Measurements from ENCODE around the gene TNIP1.

DNA sequence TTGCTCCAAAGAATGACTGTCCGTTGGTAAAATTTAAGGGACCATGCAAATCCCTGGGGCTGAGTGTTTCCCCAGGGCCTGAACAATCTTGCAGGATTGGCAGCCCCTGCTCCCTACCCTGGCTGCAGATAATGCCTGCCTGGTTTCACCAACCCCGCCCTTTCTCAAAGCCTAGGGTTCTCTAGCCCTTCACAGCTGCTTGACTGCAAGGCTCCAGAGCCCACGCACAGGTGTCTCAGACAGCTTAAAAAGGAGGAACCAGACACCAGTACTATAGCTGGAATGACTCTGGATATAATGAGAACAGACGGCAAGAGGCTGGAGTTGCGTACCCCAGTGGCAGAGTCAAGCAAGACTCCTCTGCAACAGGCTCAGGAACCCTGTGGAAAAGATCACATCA lies 25.2 kb upstream of the TNIP1 start:
- TF ChIP-seq, protein P1, sequence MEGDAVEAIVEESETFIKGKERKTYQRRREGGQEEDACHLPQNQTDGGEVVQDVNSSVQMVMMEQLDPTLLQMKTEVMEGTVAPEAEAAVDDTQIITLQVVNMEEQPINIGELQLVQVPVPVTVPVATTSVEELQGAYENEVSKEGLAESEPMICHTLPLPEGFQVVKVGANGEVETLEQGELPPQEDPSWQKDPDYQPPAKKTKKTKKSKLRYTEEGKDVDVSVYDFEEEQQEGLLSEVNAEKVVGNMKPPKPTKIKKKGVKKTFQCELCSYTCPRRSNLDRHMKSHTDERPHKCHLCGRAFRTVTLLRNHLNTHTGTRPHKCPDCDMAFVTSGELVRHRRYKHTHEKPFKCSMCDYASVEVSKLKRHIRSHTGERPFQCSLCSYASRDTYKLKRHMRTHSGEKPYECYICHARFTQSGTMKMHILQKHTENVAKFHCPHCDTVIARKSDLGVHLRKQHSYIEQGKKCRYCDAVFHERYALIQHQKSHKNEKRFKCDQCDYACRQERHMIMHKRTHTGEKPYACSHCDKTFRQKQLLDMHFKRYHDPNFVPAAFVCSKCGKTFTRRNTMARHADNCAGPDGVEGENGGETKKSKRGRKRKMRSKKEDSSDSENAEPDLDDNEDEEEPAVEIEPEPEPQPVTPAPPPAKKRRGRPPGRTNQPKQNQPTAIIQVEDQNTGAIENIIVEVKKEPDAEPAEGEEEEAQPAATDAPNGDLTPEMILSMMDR (IDR thresholded peaks at IDR 0.05 in 4 of 5, conservative IDR thresholded peaks at IDR 0.05 in 1 of 5): no peak
- no peak for TF ChIP-seq POLR2A (IDR thresholded peaks at IDR 0.05)

Data from gastrocnemius medialis (tissue), 4 donors.